ENCODE data around the gene EIF4A3.

EIF4A3 gene

GRCh38 chr17:80132906-80133625 lies 13.9 kb downstream of the EIF4A3 start:
- DNase-seq (ENCODE audit: low spot score): no peak

- no peak for DNase-seq (ENCODE audit: low spot score)
Observed at GRCh38 chr17:80130992-80131391, 15.9 kb downstream of the EIF4A3 start.

DNA sequence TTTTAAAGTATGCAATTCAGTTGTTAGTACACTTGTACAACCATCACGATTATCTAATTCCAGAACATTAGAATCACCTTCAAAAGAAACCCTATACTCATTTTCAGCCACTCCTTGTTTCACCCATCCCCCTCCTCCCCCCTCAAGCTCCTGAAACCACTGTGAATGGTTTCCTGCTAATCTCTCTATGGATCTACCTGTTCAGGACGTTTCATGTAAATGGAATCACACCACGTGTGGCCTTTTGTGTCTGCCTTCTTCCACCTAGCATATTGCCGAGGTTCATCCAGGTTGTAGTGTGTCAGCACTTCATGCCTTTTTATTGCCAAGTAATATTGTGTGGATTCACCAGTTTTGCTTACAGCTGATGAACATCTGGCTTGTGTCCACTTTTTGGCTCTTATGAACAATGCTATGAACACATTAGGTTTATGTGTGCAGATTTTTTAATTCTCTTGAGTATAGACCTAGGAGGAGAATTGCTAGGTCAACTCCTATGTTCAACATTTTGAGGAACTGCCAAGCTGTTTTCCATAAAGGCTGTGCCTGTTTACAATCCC lies 17.8 kb downstream of the EIF4A3 start:
- no peak for DNase-seq (ENCODE audit: low spot score)

DNA sequence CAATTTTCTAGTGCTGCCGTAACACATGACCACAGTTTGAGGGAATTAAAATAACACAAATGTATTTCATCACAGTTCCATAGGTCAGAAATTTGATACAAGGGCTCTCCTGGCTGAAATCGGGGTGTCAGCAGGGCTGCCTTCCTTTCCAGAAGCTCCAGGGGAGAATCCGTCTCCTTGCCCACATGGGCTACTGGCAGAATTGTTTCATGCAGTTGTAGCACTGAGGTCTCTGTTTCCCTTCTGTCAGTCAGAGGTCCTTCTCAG lies 20.5 kb downstream of the EIF4A3 start:
- no peak for DNase-seq (ENCODE audit: low spot score)

- DNase-seq (ENCODE audit: low spot score): no peak
Observed at GRCh38 chr17:80125656-80126448, 21.1 kb downstream of the EIF4A3 start.

GRCh38 chr17:80124351-80124981 lies 22.5 kb downstream of the EIF4A3 start:
- no peak for DNase-seq (ENCODE audit: low spot score)

GRCh38 chr17:80123791-80124190 lies 23.1 kb downstream of the EIF4A3 start:
- DNase-seq (ENCODE audit: low spot score): no peak

DNA sequence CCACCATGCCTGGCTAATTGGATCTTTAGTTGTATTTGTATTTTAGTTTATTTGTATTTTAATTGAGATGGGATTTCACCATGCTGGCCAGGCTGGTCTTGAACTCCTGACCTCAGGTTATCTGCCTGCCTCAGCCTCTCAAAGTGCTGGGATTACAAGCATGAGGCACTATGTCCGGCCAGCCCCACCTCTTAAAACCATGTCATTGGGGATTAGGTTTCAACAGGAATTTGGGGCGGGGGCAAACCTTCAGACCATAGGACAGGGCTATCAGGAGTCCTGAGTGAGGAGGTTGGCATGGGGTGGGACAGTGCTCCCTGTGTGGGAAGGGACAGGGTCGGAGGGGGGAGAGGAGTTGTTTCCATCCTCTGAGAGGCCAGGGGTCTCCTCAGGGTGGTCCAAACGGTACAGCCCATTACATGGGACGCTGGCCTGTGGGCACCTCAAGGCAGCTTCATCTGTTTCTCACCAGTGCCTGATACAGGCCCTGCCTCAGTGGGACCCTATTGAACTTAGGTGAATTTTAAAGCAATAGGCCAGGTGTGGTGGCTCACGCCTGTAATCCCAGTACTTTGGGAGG lies 23.9 kb downstream of the EIF4A3 start:
- no peak for DNase-seq (ENCODE audit: low spot score)

DNA sequence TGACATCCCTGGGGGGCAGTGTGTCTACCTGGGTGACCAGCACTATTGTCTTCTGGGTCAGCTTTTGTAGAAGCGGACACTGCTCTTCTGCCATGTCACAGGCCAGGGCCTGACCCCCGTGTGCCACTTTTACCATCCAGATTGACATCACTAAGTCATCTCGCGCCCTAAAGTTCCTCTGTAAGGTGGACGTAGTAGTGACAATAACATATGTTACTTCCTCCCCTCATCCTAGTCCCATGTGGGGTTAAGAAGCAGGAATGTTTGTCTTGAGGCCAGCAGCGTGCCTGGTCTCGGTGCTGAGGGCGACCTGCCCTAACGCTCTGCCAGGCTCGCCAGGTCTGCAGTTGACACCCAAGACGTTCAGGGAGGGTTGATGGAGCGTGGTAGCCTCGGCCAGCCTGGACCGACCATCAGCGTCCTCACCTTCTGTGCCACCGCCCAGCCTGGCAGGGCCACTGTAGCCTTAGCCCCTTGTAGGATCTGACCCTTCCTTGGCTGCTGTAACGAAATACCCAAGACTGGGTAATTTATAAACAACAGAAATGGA lies 24.8 kb downstream of the EIF4A3 start:
- no peak for DNase-seq (ENCODE audit: low spot score)

DNA sequence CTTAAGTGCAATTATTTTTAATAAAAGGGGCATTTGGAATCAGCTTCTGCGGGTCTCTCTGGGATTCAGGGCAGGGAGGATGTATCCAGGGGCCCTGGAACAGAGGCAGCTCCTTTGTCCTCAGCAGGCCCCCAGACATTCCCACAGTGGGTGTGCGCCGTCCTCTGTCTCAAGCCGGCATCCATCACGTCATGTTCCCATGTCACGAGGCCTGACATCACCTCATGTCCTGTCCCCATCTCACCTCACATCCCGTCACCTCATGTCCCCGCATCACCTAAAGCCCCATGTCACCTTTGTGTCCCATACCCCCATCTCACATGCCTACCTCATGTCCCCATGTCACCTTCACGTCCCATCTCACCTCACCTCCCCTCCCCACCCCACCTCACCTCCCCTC lies 27.1 kb downstream of the EIF4A3 start:
- no peak for DNase-seq (ENCODE audit: low spot score)

DNA sequence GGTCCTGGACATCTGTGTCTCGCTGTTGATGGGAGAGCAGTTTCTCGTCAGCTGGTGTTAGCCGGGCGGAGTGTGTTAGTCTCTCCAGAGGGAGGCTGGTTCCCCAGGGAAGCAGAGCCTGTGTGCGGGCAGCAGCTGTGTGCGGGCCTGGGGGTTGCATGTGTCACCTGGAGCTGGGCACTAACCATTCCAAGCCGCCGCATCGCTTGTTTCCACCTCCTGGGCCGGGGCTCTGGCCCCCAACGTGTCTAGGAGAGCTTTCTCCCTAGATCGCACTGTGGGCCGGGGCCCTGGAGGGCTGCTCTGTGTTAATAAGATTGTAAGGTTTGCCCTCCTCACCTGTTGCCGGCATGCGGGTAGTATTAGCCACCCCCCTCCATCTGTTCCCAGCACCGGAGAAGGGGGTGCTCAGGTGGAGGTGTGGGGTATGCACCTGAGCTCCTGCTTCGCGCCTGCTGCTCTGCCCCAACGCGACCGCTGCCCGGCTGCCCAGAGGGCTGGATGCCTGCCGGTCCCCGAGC lies 27.6 kb downstream of the EIF4A3 start:
- DNase-seq (ENCODE audit: low spot score): no peak

DNA sequence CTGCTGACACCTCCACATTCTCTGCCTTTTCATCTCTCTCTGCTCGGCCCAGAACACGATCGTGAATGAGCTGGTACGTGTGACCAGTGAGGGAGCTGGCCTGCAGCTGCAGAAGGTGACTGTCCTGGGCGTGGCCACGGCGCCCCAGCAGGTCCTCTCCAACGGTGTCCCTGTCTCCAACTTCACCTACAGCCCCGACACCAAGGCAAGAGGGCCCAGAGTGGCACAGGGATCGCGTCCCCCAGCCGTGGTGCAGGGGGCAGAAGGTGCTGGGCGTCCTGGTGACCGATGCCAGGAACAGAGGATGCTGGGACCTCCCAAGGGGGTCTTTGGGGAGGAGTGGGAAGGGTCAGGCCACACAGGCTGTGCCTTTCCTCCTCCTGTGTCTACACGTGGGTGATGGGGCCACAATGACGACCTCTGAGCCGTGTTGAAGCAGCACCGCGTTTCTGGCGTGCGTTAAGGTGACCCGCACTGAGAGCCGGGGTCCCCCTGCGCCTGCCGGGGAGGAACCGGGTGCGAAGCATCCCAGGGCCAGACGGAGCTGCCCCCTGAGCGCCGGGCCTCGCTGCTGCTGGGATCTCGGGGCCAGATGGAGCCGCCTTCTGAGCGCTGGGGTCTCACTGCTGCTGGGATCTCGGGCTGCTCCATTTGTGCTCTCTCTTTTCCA lies 28.2 kb downstream of the EIF4A3 start:
- no peak for DNase-seq (ENCODE audit: low spot score)

GRCh38 chr17:80117491-80118401 lies 29.2 kb downstream of the EIF4A3 start:
- DNase-seq (ENCODE audit: low spot score): no peak

GRCh38 chr17:80116921-80117380 lies 30.0 kb downstream of the EIF4A3 start:
- no peak for DNase-seq (ENCODE audit: low spot score)

GRCh38 chr17:80116276-80116920 lies 30.5 kb downstream of the EIF4A3 start:
- no peak for DNase-seq (ENCODE audit: low spot score)

DNA sequence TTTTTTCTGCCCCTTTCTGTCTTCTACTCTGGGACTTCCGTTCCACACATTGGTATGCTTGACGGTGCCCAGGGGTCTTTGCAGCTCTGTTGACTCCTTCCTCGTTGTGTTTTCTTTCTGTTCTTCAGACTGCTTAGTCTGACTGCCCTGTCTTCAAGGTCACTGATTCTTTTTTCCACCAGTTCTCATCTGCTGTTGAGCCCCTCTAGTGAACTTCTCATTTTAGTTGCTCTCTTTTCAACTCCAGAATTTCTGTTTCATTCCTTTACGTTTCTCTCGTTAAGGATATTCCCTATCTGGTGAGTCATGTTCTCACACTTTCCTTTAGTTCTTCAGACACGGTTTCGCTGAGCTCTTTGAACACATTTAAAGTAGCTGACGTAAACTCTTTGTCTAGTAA lies 31.8 kb downstream of the EIF4A3 start:
- DNase-seq (ENCODE audit: low spot score): no peak

DNA sequence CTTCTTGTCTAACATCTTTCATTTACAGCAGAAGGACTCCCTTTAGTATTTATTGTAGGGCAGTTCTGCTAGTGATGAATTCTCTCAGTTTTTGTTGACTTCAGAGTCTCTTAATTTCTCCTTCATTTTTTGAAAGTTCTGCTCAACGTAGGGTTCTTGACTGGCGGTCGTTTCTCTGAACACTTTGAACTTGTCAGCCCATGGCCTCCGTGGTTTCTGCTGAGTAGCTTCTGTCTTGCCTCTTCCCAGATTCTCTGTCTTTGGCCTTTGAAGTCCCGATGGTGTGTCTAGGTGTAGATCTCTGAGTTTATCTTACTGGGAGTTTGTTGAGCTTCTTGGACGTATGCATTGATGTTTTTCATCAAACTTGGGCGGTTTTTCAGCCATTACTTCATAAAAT lies 32.2 kb downstream of the EIF4A3 start:
- DNase-seq (ENCODE audit: low spot score): no peak

DNA sequence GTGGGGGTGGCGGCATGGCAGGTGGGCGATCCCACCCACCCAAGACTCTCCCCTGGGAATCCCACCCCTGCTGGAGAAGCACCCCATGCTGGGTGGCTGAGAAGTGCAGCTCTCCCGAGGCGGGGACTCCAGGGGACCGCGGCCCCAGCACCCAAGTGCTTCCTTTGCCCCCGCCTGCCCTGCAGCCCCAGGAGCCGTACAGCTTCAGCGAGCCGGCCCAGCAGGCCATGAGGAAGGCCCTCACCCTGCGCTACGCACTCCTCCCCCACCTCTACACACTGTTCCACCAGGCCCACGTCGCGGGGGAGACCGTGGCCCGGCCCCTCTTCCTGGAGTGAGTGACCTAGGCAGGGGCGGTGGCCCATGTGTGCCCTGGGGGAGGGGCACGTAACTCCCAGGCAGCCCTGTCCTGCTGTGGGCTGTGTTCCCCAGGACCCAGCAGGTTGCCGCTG lies 33.9 kb downstream of the EIF4A3 start:
- no peak for DNase-seq (ENCODE audit: low spot score)

DNA sequence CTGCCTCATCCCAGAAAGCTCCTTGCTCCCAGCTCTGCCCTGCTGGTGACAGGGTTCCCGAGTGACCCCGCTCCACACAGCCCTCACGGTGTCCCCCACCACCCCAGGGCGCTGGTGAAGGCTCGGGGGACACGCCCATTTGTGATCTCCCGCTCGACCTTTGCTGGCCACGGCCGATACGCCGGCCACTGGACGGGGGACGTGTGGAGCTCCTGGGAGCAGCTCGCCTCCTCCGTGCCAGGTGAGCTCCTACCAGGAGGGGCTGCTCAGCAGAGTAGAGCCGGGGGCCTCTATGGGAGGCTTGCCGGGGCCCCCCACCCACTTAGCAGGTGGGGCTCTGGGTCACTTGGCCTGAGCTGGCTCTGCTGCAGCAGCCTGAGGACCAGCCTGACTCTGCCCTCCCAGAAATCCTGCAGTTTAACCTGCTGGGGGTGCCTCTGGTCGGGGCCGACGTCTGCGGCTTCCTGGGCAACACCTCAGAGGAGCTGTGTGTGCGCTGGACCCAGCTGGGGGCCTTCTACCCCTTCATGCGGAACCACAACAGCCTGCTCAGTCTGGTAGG lies 34.4 kb downstream of the EIF4A3 start:
- no peak for DNase-seq (ENCODE audit: low spot score)

Data from CD4-positive, alpha-beta T cell treated with Interleukin-6 at 100 ng/mL for 8 hours (primary cell).